Spleen (tissue), 7 donors: Measurements from ENCODE around the gene UBC.
"Not testable (repeated sequence)": the region's sequence is repeated elsewhere in the genome, so short reads cannot be mapped to it uniquely, and the experiment has no call there.

ENCODE experiments used
- POLR2A ChIP-seq, 3 donors: fragments of 450-650 bp; IDR thresholded peaks; one replicate each; pipeline ENCODE4 v1.5.1; 2017; ENCODE audit warnings: antibody characterized with exemption in 3 of 3, mild to moderate bottlenecking in 1 of 3
- POLR2AphosphoS5 ChIP-seq, 3 donors: sonication (generic); formaldehyde crosslinking; IDR thresholded peaks; one replicate each; pipeline ENCODE4 v1.5.1; 2017; ENCODE audit warnings: antibody characterized with exemption in 3 of 3
- TF ChIP-seq, protein P1 (sequence below), 11 experiments: fragments of 200-600 bp in 7 of 11; fragments of 450-650 bp in 4 of 11; sonication (generic) in 4 of 11; IDR thresholded peaks in 8 of 11; conservative IDR thresholded peaks in 3 of 11; 1 replicate in 7 of 11; 2 replicates in 4 of 11; pipeline versions ENCODE4 v1.4.0 to v1.8.0; 2016 to 2021; ENCODE audit warnings: antibody characterized with exemption in 11 of 11, inconsistent platforms in 4 of 11, mild to moderate bottlenecking in 1 of 11
- donor health status: DM: no; HTN: no; CAD: no; lungs with moderate emphysema.
- donor health status: DM: no; HTN: no; CAD: no.
- donor health status: DM: no; HTN: no; CAD: no.

- not testable (repeated sequence) for TF ChIP-seq POLR2AphosphoS5, POLR2A (IDR thresholded peaks at IDR 0.05)
- TF ChIP-seq, protein P1, sequence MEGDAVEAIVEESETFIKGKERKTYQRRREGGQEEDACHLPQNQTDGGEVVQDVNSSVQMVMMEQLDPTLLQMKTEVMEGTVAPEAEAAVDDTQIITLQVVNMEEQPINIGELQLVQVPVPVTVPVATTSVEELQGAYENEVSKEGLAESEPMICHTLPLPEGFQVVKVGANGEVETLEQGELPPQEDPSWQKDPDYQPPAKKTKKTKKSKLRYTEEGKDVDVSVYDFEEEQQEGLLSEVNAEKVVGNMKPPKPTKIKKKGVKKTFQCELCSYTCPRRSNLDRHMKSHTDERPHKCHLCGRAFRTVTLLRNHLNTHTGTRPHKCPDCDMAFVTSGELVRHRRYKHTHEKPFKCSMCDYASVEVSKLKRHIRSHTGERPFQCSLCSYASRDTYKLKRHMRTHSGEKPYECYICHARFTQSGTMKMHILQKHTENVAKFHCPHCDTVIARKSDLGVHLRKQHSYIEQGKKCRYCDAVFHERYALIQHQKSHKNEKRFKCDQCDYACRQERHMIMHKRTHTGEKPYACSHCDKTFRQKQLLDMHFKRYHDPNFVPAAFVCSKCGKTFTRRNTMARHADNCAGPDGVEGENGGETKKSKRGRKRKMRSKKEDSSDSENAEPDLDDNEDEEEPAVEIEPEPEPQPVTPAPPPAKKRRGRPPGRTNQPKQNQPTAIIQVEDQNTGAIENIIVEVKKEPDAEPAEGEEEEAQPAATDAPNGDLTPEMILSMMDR (IDR thresholded peaks at IDR 0.05 in 8 of 11, conservative IDR thresholded peaks at IDR 0.05 in 3 of 11) = not testable (repeated sequence)
Observed at GRCh38 chr12:124931528-124931927, 17.1 kb upstream of the UBC start.
